GM19397 (cell line): ENCODE measurements around the gene POMT1.

Source experiments
- ATAC-seq: cut with Tn5 transposase; IDR thresholded peaks from one replicate; pipeline ENCODE4 v1.9.1; 2021; ENCODE audit warnings: mild to moderate bottlenecking, moderate library complexity; ENCODE audit not compliant: unreplicated experiment

Gene POMT1

GRCh38 chr9:131523086-131523388 lies 20.3 kb downstream of the POMT1 start:
- no peak for ATAC-seq

GRCh38 chr9:131523451-131524435 lies 21.0 kb downstream of the POMT1 start:
- ATAC-seq, result no peak

GRCh38 chr9:131524665-131525315 lies 22.1 kb downstream of the POMT1 start:
- no peak for ATAC-seq

- ATAC-seq, result no peak
Measured at GRCh38 chr9:131525643-131526565, 23.2 kb downstream of the POMT1 start.

- no peak for ATAC-seq
Measured at GRCh38 chr9:131528186-131528585, 25.5 kb downstream of the POMT1 start.

- no peak for ATAC-seq
Measured at GRCh38 chr9:131528886-131529505, 26.3 kb downstream of the POMT1 start.

GRCh38 chr9:131529597-131530545 lies 27.2 kb downstream of the POMT1 start:
- ATAC-seq, result no peak

- ATAC-seq, result peak; percentile 26
Measured at GRCh38 chr9:131530546-131530919, 27.8 kb downstream of the POMT1 start.

DNA sequence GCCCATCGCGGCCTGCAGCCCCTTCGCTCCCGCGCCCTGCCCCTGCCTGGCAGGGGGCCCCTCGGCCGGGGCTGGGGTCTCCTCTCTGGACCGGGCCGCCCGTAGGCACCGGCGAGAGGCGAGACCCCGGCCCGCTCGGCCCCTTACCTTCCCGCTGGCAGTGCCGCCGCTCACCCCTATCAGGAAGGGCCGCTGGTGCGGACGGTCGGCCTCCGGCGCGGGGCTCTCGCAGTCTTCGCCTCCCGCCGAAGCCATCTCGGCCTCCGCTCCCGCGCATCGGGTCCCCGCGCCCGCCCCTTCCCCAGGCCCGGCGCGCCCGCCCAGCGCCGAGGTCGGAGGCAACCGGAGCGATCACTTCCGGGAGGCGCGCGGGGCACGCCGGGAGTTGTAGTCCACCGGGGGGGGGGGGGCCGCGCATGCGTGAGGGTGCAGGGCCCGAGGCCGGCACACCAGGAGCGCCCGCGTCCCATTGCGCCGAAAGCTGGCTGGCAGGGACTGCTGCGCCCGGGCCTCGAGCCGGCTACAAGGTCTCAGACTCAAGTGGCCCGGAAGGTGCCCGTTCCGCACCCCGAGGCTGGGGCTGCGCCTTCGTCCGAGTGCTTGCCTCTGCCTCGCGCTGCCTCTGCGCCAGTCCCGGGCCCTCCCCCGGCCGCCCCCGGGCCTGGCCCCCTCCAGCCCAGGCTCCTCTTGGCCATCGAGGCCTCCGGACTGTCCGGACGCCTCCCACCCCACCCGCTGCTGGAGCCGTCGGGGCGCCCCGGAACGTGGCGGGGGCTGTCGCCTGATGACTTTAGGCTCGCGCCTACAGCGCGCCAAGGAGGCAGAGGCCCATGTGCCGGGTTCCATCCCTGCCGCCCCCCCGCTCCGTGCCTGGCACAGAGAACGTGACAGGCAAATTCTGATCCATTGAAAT lies 28.5 kb downstream of the POMT1 start, which contains the start of gene UCK1:
TSS of gene UCK1 (minus strand) at position 344 of the 913 bp plus-strand sequence. CDS start at position 255, 89 bp downstream.
- peak; percentile 86 for ATAC-seq

DNA sequence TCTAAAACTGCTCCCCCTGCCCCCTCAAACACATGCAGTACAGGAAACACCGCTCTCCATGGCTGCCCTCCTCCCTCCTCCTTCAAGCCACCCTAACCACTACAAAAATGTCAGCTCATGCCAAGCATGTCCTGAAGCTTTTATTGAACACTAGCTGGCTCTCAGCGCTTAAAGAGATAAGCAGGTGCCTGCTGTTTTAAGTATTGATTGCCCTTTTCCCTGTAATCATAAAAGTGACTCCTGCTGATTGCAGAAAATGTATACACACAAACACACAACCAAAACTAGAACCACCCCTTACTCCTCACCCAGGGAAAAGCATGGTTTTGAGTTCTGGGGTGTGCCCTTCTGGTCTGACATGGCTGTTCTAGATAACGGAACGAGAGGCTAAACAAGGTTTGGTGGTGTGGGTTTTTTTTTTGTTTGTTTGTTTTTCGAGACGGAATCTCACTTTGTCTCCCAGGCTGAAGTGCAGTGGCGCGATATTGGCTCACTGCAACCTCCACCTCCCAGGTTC lies 32.1 kb downstream of the POMT1 start:
- no peak for ATAC-seq

DNA sequence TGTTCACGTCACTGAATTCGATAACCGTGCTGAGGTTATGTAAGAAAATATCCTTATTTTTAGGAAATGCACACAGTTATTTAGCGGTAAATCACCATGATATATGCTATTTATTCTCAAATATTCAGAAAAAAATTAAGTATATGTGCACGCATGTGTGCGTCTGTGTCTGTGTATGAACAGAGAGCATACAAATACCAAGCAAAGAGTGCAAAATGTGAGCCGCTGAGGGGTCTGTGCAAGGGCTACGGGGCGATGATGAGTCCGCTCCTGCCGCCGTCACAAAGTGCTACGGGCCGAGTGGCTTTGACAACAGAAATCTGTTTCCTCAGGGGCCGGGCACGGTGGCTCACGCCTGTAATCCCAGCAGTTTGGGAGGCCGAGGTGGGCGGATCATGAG lies 35.2 kb downstream of the POMT1 start:
- ATAC-seq, result no peak

DNA sequence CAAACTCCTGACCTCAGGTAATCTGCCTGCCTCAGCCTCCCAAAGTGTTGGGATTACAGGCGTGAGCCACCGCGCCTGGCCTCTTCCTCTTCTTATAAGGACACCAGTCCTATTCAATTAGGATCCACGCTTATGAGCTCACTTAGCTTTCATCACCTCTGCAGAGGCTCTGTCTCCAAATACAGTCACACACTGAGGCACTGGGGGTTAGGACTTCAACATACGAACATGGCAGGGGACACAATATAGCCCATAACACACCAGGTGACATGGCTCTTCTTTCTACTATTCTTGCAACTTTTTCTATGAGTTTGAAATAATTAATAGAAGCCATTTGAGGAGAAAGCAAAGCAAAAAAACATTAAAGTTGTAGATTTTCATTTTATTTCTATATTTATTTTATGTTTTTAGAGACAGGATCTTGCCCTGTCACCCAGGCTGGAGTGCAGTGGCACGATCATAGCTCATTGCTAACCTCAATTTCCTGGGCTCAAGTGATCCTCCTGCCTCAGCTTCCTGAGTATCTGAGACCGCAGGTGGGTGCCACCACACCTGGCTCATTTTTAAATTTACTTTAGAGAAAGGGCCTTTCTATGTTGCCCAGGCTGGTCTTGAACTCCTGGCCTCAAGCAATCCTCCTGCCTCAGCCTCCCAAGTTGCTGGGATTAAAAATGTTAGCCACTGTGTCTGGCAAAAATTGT lies 36.7 kb downstream of the POMT1 start:
- ATAC-seq, result no peak

- ATAC-seq, result no peak
Measured at GRCh38 chr9:131543141-131543540, 40.4 kb downstream of the POMT1 start.

DNA sequence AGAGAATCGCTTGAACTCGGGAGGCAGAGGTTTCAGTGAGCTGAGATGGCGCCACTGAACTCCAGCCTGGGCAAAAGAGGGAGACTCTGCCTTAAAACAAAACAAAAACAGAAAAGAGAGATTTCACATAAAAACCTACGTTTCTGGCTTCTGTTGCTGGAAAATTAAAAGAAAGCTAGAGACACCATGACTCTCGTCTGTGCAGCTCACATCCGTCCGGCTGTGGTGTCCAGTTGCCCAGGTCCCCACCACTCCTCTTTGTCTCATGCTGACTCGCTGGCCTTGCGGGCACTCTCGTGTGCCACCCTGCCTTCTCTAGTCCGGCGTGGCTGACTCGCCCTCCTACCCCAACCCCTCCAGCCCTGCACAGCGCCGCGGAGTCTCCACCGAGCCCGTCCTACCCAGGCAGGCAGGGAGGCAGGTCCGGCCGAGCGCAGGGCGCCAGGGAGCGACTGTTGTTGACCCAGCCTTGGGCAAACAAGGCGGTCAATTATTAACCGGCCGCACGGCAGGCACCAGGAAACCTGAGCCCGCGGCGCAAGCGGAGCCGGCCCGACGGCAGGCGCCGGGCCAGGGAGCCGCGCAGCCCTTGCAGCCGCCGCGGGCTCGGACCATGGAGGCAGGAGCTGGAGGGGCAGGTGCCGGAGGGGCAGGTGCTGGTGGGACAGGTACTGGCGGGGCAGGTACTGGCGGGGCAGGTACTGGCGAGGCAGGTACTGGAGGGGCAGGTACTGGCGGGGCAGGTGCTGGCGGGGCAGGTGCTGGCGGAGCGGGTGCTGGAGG lies 42.5 kb downstream of the POMT1 start, which contains the start of gene PRRT1B:
TSS of gene PRRT1B (plus strand) at position 521 of the 783 bp plus-strand sequence. CDS start at position 614, 93 bp downstream.
- no peak for ATAC-seq

- no peak for ATAC-seq
Measured at GRCh38 chr9:131545786-131546335, 43.1 kb downstream of the POMT1 start.

DNA sequence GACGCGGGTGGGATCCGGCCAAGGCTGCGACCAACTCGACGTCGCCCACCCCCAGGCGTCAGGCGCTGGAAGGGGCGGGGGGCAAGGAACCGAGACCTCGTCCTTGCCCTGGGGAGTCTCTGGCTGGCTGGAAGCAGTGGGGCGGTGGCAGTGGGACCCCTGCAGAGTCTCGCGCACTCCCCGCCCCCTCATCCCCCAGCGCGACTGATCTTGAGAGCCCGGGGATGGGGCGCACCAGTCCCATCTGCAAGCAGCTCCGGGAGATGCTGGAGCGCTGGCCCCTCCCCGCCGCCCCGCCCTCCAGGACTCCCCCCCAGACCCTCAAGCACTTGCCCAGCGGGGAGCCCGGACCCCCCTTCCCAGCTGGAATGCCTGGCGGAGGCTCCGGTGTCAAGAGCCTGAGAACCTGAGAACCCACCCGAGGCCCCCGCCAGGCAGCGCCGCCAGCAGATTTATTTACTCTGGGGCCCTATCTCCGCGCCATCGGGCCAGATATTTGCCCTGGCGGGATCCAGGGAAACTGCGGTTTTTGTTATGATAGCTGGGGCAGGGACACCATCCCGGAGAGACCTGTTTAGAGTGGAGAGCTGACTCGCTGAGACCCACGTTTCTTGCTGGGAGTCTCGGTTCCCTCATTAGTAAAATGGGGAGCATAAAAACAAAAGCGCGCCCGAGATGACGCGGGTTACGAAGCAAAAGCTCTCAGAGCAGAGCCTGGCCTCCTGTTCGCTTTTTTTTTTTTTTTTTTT lies 43.8 kb downstream of the POMT1 start:
- no peak for ATAC-seq
